DMS79 (cell line): ENCODE data around the gene ARHGEF38.
"Not testable (repeated sequence)": the region's sequence is repeated elsewhere in the genome, so short reads cannot be mapped to it uniquely, and the experiment has no call there.

ENCODE experiments used
- DNase-seq: peaks from one replicate; lab custom pipeline; 2025; lab: John Stamatoyannopoulos, UW

Gene ARHGEF38

GRCh38 chr4:105560421-105560848 is 8.0 kb downstream of the ARHGEF38 start:
- no peak for DNase-seq

- no peak for DNase-seq
Observed at GRCh38 chr4:105563352-105563751, 10.9 kb downstream of the ARHGEF38 start.

GRCh38 chr4:105568584-105568983 is 16.2 kb downstream of the ARHGEF38 start:
- DNase-seq = no peak

GRCh38 chr4:105569057-105569865 is 16.8 kb downstream of the ARHGEF38 start:
- DNase-seq = no peak

GRCh38 chr4:105569866-105570236 is 17.4 kb downstream of the ARHGEF38 start:
- no peak for DNase-seq

GRCh38 chr4:105572296-105572695 is 19.9 kb downstream of the ARHGEF38 start:
- no peak for DNase-seq

GRCh38 chr4:105586638-105587328 is 34.4 kb downstream of the ARHGEF38 start:
- no peak for DNase-seq

GRCh38 chr4:105587841-105588240 is 35.4 kb downstream of the ARHGEF38 start:
- no peak for DNase-seq

GRCh38 chr4:105588252-105588651 is 35.8 kb downstream of the ARHGEF38 start:
- DNase-seq = no peak

GRCh38 chr4:105591573-105591972 is 39.2 kb downstream of the ARHGEF38 start:
- DNase-seq = no peak

- no peak for DNase-seq
Observed at GRCh38 chr4:105594099-105595010, 41.9 kb downstream of the ARHGEF38 start.

GRCh38 chr4:105596684-105597083 is 44.3 kb downstream of the ARHGEF38 start:
- DNase-seq = no peak

GRCh38 chr4:105598052-105598451 is 45.6 kb downstream of the ARHGEF38 start:
- no peak for DNase-seq

GRCh38 chr4:105598787-105599186 is 46.4 kb downstream of the ARHGEF38 start:
- no peak for DNase-seq

- DNase-seq = no peak
Observed at GRCh38 chr4:105599482-105599881, 47.1 kb downstream of the ARHGEF38 start.

GRCh38 chr4:105599932-105600655 is 47.7 kb downstream of the ARHGEF38 start:
- DNase-seq = no peak

GRCh38 chr4:105600951-105601350 is 48.5 kb downstream of the ARHGEF38 start:
- DNase-seq = no peak

- no peak for DNase-seq
Observed at GRCh38 chr4:105601406-105601805, 49.0 kb downstream of the ARHGEF38 start.

- no peak for DNase-seq
Observed at GRCh38 chr4:105603158-105603557, 50.7 kb downstream of the ARHGEF38 start.

GRCh38 chr4:105605493-105605892 is 53.1 kb downstream of the ARHGEF38 start:
- no peak for DNase-seq

GRCh38 chr4:105607876-105608275 is 55.5 kb downstream of the ARHGEF38 start:
- DNase-seq = no peak

GRCh38 chr4:105609819-105610218 is 57.4 kb downstream of the ARHGEF38 start:
- DNase-seq = not testable (repeated sequence)
